Kidney glomerular epithelial cell (primary cell): ENCODE results near the gene SDCBP2.

Experiments used
- DNase-seq: peaks from one replicate; lab custom pipeline; 2025; lab: John Stamatoyannopoulos, UW

SDCBP2 gene

GRCh38 chr20:1272368-1273100 lies 56.4 kb downstream of the SDCBP2 start:
- no peak for DNase-seq

- DNase-seq, result no peak
Measured at GRCh38 chr20:1269850-1270249, 59.1 kb downstream of the SDCBP2 start.

- DNase-seq, result no peak
Measured at GRCh38 chr20:1269235-1269634, 59.7 kb downstream of the SDCBP2 start.

GRCh38 chr20:1267809-1268374 lies 61.0 kb downstream of the SDCBP2 start:
- no peak for DNase-seq

- DNase-seq, result no peak
Measured at GRCh38 chr20:1267161-1267560, 61.8 kb downstream of the SDCBP2 start.

GRCh38 chr20:1266167-1266973 lies 62.6 kb downstream of the SDCBP2 start, which contains the start of gene SNPH:
Gene SNPH, plus strand, starts transcription at chr20:1266294. Its CDS starts 29,946 bp downstream, at chr20:1296240.
- DNase-seq, result peak; percentile 65

GRCh38 chr20:1265916-1266166 lies 63.1 kb downstream of the SDCBP2 start:
- DNase-seq, result no peak

- no peak for DNase-seq
Measured at GRCh38 chr20:1265226-1265915, 63.6 kb downstream of the SDCBP2 start.

GRCh38 chr20:1264727-1265126 lies 64.2 kb downstream of the SDCBP2 start:
- DNase-seq, result no peak

- DNase-seq, result no peak
Measured at GRCh38 chr20:1263853-1264252, 65.1 kb downstream of the SDCBP2 start.
